ENCODE measurements around the gene SEC63.
A peak's percentile ranks its signal among the peaks of the same experiment; 100 is the strongest.
"Not testable (repeated sequence)": the region's sequence is repeated elsewhere in the genome, so short reads cannot be mapped to it uniquely, and the experiment has no call there.

The SEC63 gene

GRCh38 chr6:107971181-107971580, 13.2 kb upstream of the SEC63 start:
- DNase-seq: no peak

GRCh38 chr6:107970255-107970654, 12.2 kb upstream of the SEC63 start:
- DNase-seq: no peak

GRCh38 chr6:107968081-107968480, 10.1 kb upstream of the SEC63 start:
- no peak for DNase-seq

GRCh38 chr6:107965746-107966145, 7.7 kb upstream of the SEC63 start:
- no peak for DNase-seq

GRCh38 chr6:107962723-107963122, 4.7 kb upstream of the SEC63 start:
- no peak for DNase-seq

GRCh38 chr6:107959392-107959791, 1.4 kb upstream of the SEC63 start:
- DNase-seq: no peak

- DNase-seq: not testable (repeated sequence)
These were observed 818 bp upstream of the SEC63 start for GRCh38 chr6:107958689-107959362.

- peak; percentile 55 for DNase-seq
These were observed 600 bp downstream of the SEC63 start for GRCh38 chr6:107957308-107957908.

- DNase-seq: no peak
These were observed 1.3 kb downstream of the SEC63 start for GRCh38 chr6:107956586-107957307.

GRCh38 chr6:107956181-107956580, 1.8 kb downstream of the SEC63 start:
- DNase-seq: no peak

GRCh38 chr6:107953858-107954414, 4.1 kb downstream of the SEC63 start:
- DNase-seq: not testable (repeated sequence)

GRCh38 chr6:107943626-107944439, 14.2 kb downstream of the SEC63 start:
- DNase-seq: no peak

- DNase-seq: no peak
These were observed 15.9 kb downstream of the SEC63 start for GRCh38 chr6:107942142-107942541.

GRCh38 chr6:107941627-107942026, 16.4 kb downstream of the SEC63 start:
- DNase-seq: no peak

GRCh38 chr6:107941199-107941598, 16.8 kb downstream of the SEC63 start:
- DNase-seq: no peak

- DNase-seq: not testable (repeated sequence)
These were observed 21.1 kb downstream of the SEC63 start for GRCh38 chr6:107936910-107937292.

GRCh38 chr6:107936162-107936909, 21.7 kb downstream of the SEC63 start:
- DNase-seq: no peak

GRCh38 chr6:107934229-107934628, 23.8 kb downstream of the SEC63 start:
- not testable (repeated sequence) for DNase-seq

GRCh38 chr6:107932580-107932979, 25.4 kb downstream of the SEC63 start:
- no peak for DNase-seq

GRCh38 chr6:107931894-107932293, 26.1 kb downstream of the SEC63 start:
- no peak for DNase-seq

- DNase-seq: no peak
These were observed 29.0 kb downstream of the SEC63 start for GRCh38 chr6:107928984-107929383.
